ENCODE results near the gene PSD4.

PSD4 gene

GRCh38 chr2:113252047-113252590 lies 78.3 kb downstream of the PSD4 start:
- no peak for TF ChIP-seq CTCF (IDR thresholded peaks at IDR 0.05; ENCODE audit: low read depth, low read length, missing control alignments)
- no peak overlapping the region for H3K4me3 ChIP-seq (ENCODE audit: low read depth, low read length)
- no peak for DNase-seq (ENCODE audit: low read depth)

GRCh38 chr2:113253453-113253852 lies 79.7 kb downstream of the PSD4 start:
- no peak for TF ChIP-seq CTCF (IDR thresholded peaks at IDR 0.05; ENCODE audit: low read depth, low read length, missing control alignments)
- no peak overlapping the region for H3K4me3 ChIP-seq (ENCODE audit: low read depth, low read length)
- no peak for DNase-seq (ENCODE audit: low read depth)

GRCh38 chr2:113255140-113256070 lies 81.6 kb downstream of the PSD4 start:
- no peak overlapping the region for H3K4me3 ChIP-seq (ENCODE audit: low read depth, low read length)
- no peak for DNase-seq (ENCODE audit: low read depth)
- TF ChIP-seq CTCF (IDR thresholded peaks at IDR 0.05; ENCODE audit: low read depth, low read length, missing control alignments) = no peak

GRCh38 chr2:113257516-113258264 lies 83.9 kb downstream of the PSD4 start:
- DNase-seq (ENCODE audit: low read depth) = no peak
- TF ChIP-seq CTCF (IDR thresholded peaks at IDR 0.05; ENCODE audit: low read depth, low read length, missing control alignments) = no peak
- no peak overlapping the region for H3K4me3 ChIP-seq (ENCODE audit: low read depth, low read length)

GRCh38 chr2:113258471-113259147 lies 84.8 kb downstream of the PSD4 start:
- TF ChIP-seq CTCF (IDR thresholded peaks at IDR 0.05; ENCODE audit: low read depth, low read length, missing control alignments) = no peak
- no peak for DNase-seq (ENCODE audit: low read depth)
- H3K4me3 ChIP-seq (ENCODE audit: low read depth, low read length) = no peak overlapping the region
